ENCODE data around the gene KCNAB2.

Gene KCNAB2

GRCh38 chr1:6023346-6023745 is 22.3 kb upstream of the KCNAB2 start:
- Mint-ChIP-seq H3K4me1 (peaks cover 14% of the 10 kb centered on the region), H3K27me3 (no peaks in the 10 kb centered on the region), H3K36me3 (no peaks in the 10 kb centered on the region), H3K4me3 (no peak overlapping the region), H3K27ac (no peak overlapping the region), H3K9me3 (no peaks in the 10 kb centered on the region)

GRCh38 chr1:6024376-6024775 is 21.3 kb upstream of the KCNAB2 start:
- no peak overlapping the region for H3K27ac Mint-ChIP-seq
- H3K27me3 Mint-ChIP-seq, result no peaks in the 10 kb centered on the region
- H3K4me3 Mint-ChIP-seq, result no peak overlapping the region
- no peaks in the 10 kb centered on the region for H3K9me3 Mint-ChIP-seq
- H3K4me1 Mint-ChIP-seq, result peaks cover 23% of the 10 kb centered on the region
- H3K36me3 Mint-ChIP-seq, result no peaks in the 10 kb centered on the region

- Mint-ChIP-seq H3K4me1 (peaks cover 34% of the 10 kb centered on the region), H3K36me3 (peaks cover 4% of the 10 kb centered on the region), H3K4me3 (peak overlapping the region; percentile 94), H3K27ac (peak overlapping the region; percentile 96), H3K27me3 (no peaks in the 10 kb centered on the region), H3K9me3 (no peaks in the 10 kb centered on the region)
Measured at GRCh38 chr1:6025269-6026094, 20.2 kb upstream of the KCNAB2 start.

- Mint-ChIP-seq H3K9me3 (no peaks in the 10 kb centered on the region), H3K4me1 (peaks cover 41% of the 10 kb centered on the region), H3K27ac (peak overlapping the region; percentile 96), H3K36me3 (peaks cover 5% of the 10 kb centered on the region), H3K4me3 (peak overlapping the region; percentile 94), H3K27me3 (no peaks in the 10 kb centered on the region)
Measured at GRCh38 chr1:6026095-6026809, 19.4 kb upstream of the KCNAB2 start.

- Mint-ChIP-seq H3K4me1 (peaks cover 53% of the 10 kb centered on the region), H3K9me3 (no peaks in the 10 kb centered on the region), H3K27me3 (no peaks in the 10 kb centered on the region), H3K27ac (peak overlapping the region; percentile 96), H3K36me3 (peaks cover 5% of the 10 kb centered on the region), H3K4me3 (peak overlapping the region; percentile 94)
Measured at GRCh38 chr1:6027591-6027990, 18.1 kb upstream of the KCNAB2 start.

GRCh38 chr1:6028042-6028850 is 17.4 kb upstream of the KCNAB2 start:
- Mint-ChIP-seq H3K4me3 (peak overlapping the region; percentile 94), H3K36me3 (peaks cover 5% of the 10 kb centered on the region), H3K9me3 (no peaks in the 10 kb centered on the region), H3K4me1 (peaks cover 60% of the 10 kb centered on the region), H3K27me3 (no peaks in the 10 kb centered on the region), H3K27ac (peak overlapping the region; percentile 96)

- peaks cover 64% of the 10 kb centered on the region for H3K4me1 Mint-ChIP-seq
- H3K27me3 Mint-ChIP-seq, result no peaks in the 10 kb centered on the region
- peaks cover 5% of the 10 kb centered on the region for H3K36me3 Mint-ChIP-seq
- H3K27ac Mint-ChIP-seq, result peak overlapping the region; percentile 52
- no peaks in the 10 kb centered on the region for H3K9me3 Mint-ChIP-seq
- H3K4me3 Mint-ChIP-seq, result peak overlapping the region; percentile 94
Measured at GRCh38 chr1:6029351-6029750, 16.3 kb upstream of the KCNAB2 start.

- H3K36me3 Mint-ChIP-seq, result peaks cover 5% of the 10 kb centered on the region
- no peaks in the 10 kb centered on the region for H3K27me3 Mint-ChIP-seq
- no peak overlapping the region for H3K27ac Mint-ChIP-seq
- H3K4me3 Mint-ChIP-seq, result peak overlapping the region; percentile 31
- H3K4me1 Mint-ChIP-seq, result peaks cover 68% of the 10 kb centered on the region
- no peaks in the 10 kb centered on the region for H3K9me3 Mint-ChIP-seq
Measured at GRCh38 chr1:6030132-6030531, 15.6 kb upstream of the KCNAB2 start.

GRCh38 chr1:6030547-6031261 is 15.0 kb upstream of the KCNAB2 start:
- no peaks in the 10 kb centered on the region for H3K27me3 Mint-ChIP-seq
- H3K9me3 Mint-ChIP-seq, result no peaks in the 10 kb centered on the region
- H3K36me3 Mint-ChIP-seq, result peaks cover 5% of the 10 kb centered on the region
- H3K4me3 Mint-ChIP-seq, result peak overlapping the region; percentile 31
- peaks cover 71% of the 10 kb centered on the region for H3K4me1 Mint-ChIP-seq
- H3K27ac Mint-ChIP-seq, result no peak overlapping the region

- no peaks in the 10 kb centered on the region for H3K27me3 Mint-ChIP-seq
- H3K4me1 Mint-ChIP-seq, result peaks cover 83% of the 10 kb centered on the region
- peak overlapping the region; percentile 5 for H3K27ac Mint-ChIP-seq
- H3K9me3 Mint-ChIP-seq, result no peaks in the 10 kb centered on the region
- no peak overlapping the region for H3K4me3 Mint-ChIP-seq
- peaks cover 7% of the 10 kb centered on the region for H3K36me3 Mint-ChIP-seq
Measured at GRCh38 chr1:6033124-6033523, 12.6 kb upstream of the KCNAB2 start.

GRCh38 chr1:6033986-6034749 is 11.5 kb upstream of the KCNAB2 start:
- Mint-ChIP-seq H3K36me3 (peaks cover 7% of the 10 kb centered on the region), H3K27ac (no peak overlapping the region), H3K4me1 (peaks cover 74% of the 10 kb centered on the region), H3K4me3 (no peak overlapping the region), H3K9me3 (no peaks in the 10 kb centered on the region), H3K27me3 (no peaks in the 10 kb centered on the region)

- Mint-ChIP-seq H3K27me3 (no peaks in the 10 kb centered on the region), H3K9me3 (no peaks in the 10 kb centered on the region), H3K27ac (no peak overlapping the region), H3K4me1 (peaks cover 69% of the 10 kb centered on the region), H3K36me3 (peaks cover 4% of the 10 kb centered on the region), H3K4me3 (no peak overlapping the region)
Measured at GRCh38 chr1:6034750-6035096, 11.0 kb upstream of the KCNAB2 start.

- no peaks in the 10 kb centered on the region for H3K27me3 Mint-ChIP-seq
- H3K27ac Mint-ChIP-seq, result peak overlapping the region; percentile 31
- H3K4me3 Mint-ChIP-seq, result no peak overlapping the region
- peaks cover 63% of the 10 kb centered on the region for H3K4me1 Mint-ChIP-seq
- H3K36me3 Mint-ChIP-seq, result peaks cover 4% of the 10 kb centered on the region
- H3K9me3 Mint-ChIP-seq, result no peaks in the 10 kb centered on the region
Measured at GRCh38 chr1:6035303-6035702, 10.4 kb upstream of the KCNAB2 start.

- H3K36me3 Mint-ChIP-seq, result peaks cover 2% of the 10 kb centered on the region
- no peak overlapping the region for H3K4me3 Mint-ChIP-seq
- peaks cover 59% of the 10 kb centered on the region for H3K4me1 Mint-ChIP-seq
Measured at GRCh38 chr1:6035719-6036118, 10.0 kb upstream of the KCNAB2 start.

More at GRCh38 chr1:6035719-6036118, 10.0 kb upstream of the KCNAB2 start:
- Mint-ChIP-seq H3K27ac (peak overlapping the region; percentile 76), H3K9me3 (no peaks in the 10 kb centered on the region), H3K27me3 (no peaks in the 10 kb centered on the region)

Measured in activated naive CD4-positive, alpha-beta T cell treated with anti-CD3 and anti-CD28 coated beads, Interleukin-2, amount 50 U/mL, for 24 hours (primary cell).